HUES6 (cell line): ENCODE data around the gene NRG3.
"Not testable (repeated sequence)": the region's sequence is repeated elsewhere in the genome, so short reads cannot be mapped to it uniquely, and the experiment has no call there.

ENCODE experiments used
- H3K27ac ChIP-seq: 2 replicates; pipeline ENCODE4 v1.7.0; 2013; ENCODE audit warnings: low read depth, mild to moderate bottlenecking, low read length, inconsistent platforms
- H3K27me3 ChIP-seq: 2 replicates; pipeline ENCODE4 v1.6.1; 2013; ENCODE audit warnings: low read length; ENCODE audit not compliant: control insufficient read depth, insufficient read depth
- H3K36me3 ChIP-seq: 2 replicates; pipeline ENCODE4 v1.6.1; 2013; ENCODE audit warnings: low read length; ENCODE audit not compliant: control insufficient read depth, insufficient read depth
- H3K4me1 ChIP-seq: 2 replicates; pipeline ENCODE4 v1.6.1; 2013; ENCODE audit warnings: low read length; ENCODE audit not compliant: control insufficient read depth, insufficient read depth
- H3K4me3 ChIP-seq: 2 replicates; pipeline ENCODE4 v1.5.1; 2013; ENCODE audit warnings: low read depth, low read length
- H3K9ac ChIP-seq: one replicate; pipeline ENCODE4 v1.6.1; 2013; ENCODE audit warnings: mild to moderate bottlenecking, low read length
- H3K9me3 ChIP-seq: 2 replicates; pipeline ENCODE4 v1.6.1; 2013; ENCODE audit warnings: low read depth, low read length; ENCODE audit not compliant: control insufficient read depth, insufficient read depth

The NRG3 gene

GRCh38 chr10:82953331-82953730, 1078.3 kb downstream of the NRG3 start:
- H3K9ac ChIP-seq: no peak overlapping the region
- H3K27ac ChIP-seq: no peak overlapping the region
- H3K9me3 ChIP-seq: no peaks in the 10 kb centered on the region; the same call in 1 of the 2 replicates
- H3K36me3 ChIP-seq: no peaks in the 10 kb centered on the region
- H3K4me3 ChIP-seq: no peak overlapping the region
- H3K4me1 ChIP-seq: no peaks in the 10 kb centered on the region
- H3K27me3 ChIP-seq: no peaks in the 10 kb centered on the region

GRCh38 chr10:82953909-82954308, 1078.9 kb downstream of the NRG3 start:
- Histone ChIP-seq H3K9me3 (no peaks in the 10 kb centered on the region; the same call in 1 of the 2 replicates), H3K4me3 (no peak overlapping the region), H3K4me1 (no peaks in the 10 kb centered on the region), H3K9ac (no peak overlapping the region), H3K27me3 (no peaks in the 10 kb centered on the region), H3K36me3 (no peaks in the 10 kb centered on the region), H3K27ac (no peak overlapping the region)

GRCh38 chr10:82960421-82961060, 1085.5 kb downstream of the NRG3 start:
- Histone ChIP-seq H3K4me1 (peaks cover 38% of the 10 kb centered on the region), H3K27ac (peak overlapping the region; percentile 54; the same call in 1 of the 2 replicates)

GRCh38 chr10:82961864-82962263, 1086.9 kb downstream of the NRG3 start:
- H3K9ac ChIP-seq: no peak overlapping the region
- H3K9me3 ChIP-seq: no peaks in the 10 kb centered on the region; the same call in 1 of the 2 replicates
- H3K4me3 ChIP-seq: no peak overlapping the region
- H3K27ac ChIP-seq: peak overlapping the region; percentile 14
- peaks cover 38% of the 10 kb centered on the region for H3K4me1 ChIP-seq
- no peaks in the 10 kb centered on the region for H3K36me3 ChIP-seq
- no peaks in the 10 kb centered on the region for H3K27me3 ChIP-seq

More at GRCh38 chr10:82960421-82961060, 1085.5 kb downstream of the NRG3 start:
- H3K4me3 ChIP-seq, H3K9ac ChIP-seq, H3K36me3 ChIP-seq, H3K27me3 ChIP-seq, H3K9me3 ChIP-seq: not testable (repeated sequence)

- Histone ChIP-seq H3K4me3 (no peak overlapping the region), H3K9me3 (no peaks in the 10 kb centered on the region), H3K27me3 (no peaks in the 10 kb centered on the region), H3K27ac (no peak overlapping the region), H3K4me1 (peaks cover 27% of the 10 kb centered on the region), H3K36me3 (no peaks in the 10 kb centered on the region), H3K9ac (no peak overlapping the region)
Measured at GRCh38 chr10:82966130-82966529, 1091.1 kb downstream of the NRG3 start.

GRCh38 chr10:82968533-82968932, 1093.5 kb downstream of the NRG3 start:
- H3K4me3 ChIP-seq: no peak overlapping the region
- H3K4me1 ChIP-seq: peaks cover 14% of the 10 kb centered on the region
- H3K9me3 ChIP-seq: no peaks in the 10 kb centered on the region
- H3K27ac ChIP-seq: no peak overlapping the region
- no peak overlapping the region for H3K9ac ChIP-seq
- H3K27me3 ChIP-seq: no peaks in the 10 kb centered on the region
- H3K36me3 ChIP-seq: no peaks in the 10 kb centered on the region

GRCh38 chr10:82969405-82969804, 1094.4 kb downstream of the NRG3 start:
- no peak overlapping the region for H3K4me3 ChIP-seq
- no peaks in the 10 kb centered on the region for H3K27me3 ChIP-seq
- H3K36me3 ChIP-seq: no peaks in the 10 kb centered on the region
- H3K27ac ChIP-seq: no peak overlapping the region
- H3K4me1 ChIP-seq: peaks cover 11% of the 10 kb centered on the region
- H3K9ac ChIP-seq: no peak overlapping the region
- no peaks in the 10 kb centered on the region for H3K9me3 ChIP-seq

- Histone ChIP-seq H3K9ac (no peak overlapping the region), H3K36me3 (no peaks in the 10 kb centered on the region), H3K9me3 (no peaks in the 10 kb centered on the region), H3K4me1 (peaks cover 6% of the 10 kb centered on the region; the same call in 1 of the 2 replicates), H3K4me3 (no peak overlapping the region), H3K27ac (no peak overlapping the region), H3K27me3 (no peaks in the 10 kb centered on the region)
Measured at GRCh38 chr10:82980321-82980720, 1105.3 kb downstream of the NRG3 start.

GRCh38 chr10:82981137-82981723, 1106.2 kb downstream of the NRG3 start:
- Histone ChIP-seq H3K4me1 (peaks cover 6% of the 10 kb centered on the region; the same call in 1 of the 2 replicates), H3K9ac (no peak overlapping the region), H3K27ac (no peak overlapping the region), H3K9me3 (no peaks in the 10 kb centered on the region), H3K36me3 (no peaks in the 10 kb centered on the region), H3K27me3 (no peaks in the 10 kb centered on the region), H3K4me3 (no peak overlapping the region)

GRCh38 chr10:82982110-82982608, 1107.2 kb downstream of the NRG3 start:
- no peak overlapping the region for H3K4me3 ChIP-seq
- peaks cover 6% of the 10 kb centered on the region; the same call in 1 of the 2 replicates for H3K4me1 ChIP-seq
- H3K27me3 ChIP-seq: no peaks in the 10 kb centered on the region
- no peaks in the 10 kb centered on the region for H3K36me3 ChIP-seq
- H3K27ac ChIP-seq: no peak overlapping the region
- no peaks in the 10 kb centered on the region for H3K9me3 ChIP-seq
- no peak overlapping the region for H3K9ac ChIP-seq

- Histone ChIP-seq H3K36me3 (no peaks in the 10 kb centered on the region), H3K4me3 (no peak overlapping the region), H3K9ac (no peak overlapping the region), H3K4me1 (no peaks in the 10 kb centered on the region), H3K27ac (no peak overlapping the region), H3K27me3 (no peaks in the 10 kb centered on the region), H3K9me3 (no peaks in the 10 kb centered on the region)
Measured at GRCh38 chr10:82986216-82986615, 1111.2 kb downstream of the NRG3 start.
